GM12864 (cell line): Measurements from ENCODE around the gene VAT1.
"Not testable (repeated sequence)": the region's sequence is repeated elsewhere in the genome, so short reads cannot be mapped to it uniquely, and the experiment has no call there.

Experiments
- DNase-seq: peaks from one replicate; pipeline ENCODE4 v3.0.0-alpha.2; 2011; ENCODE audit warnings: low read depth
- H3K4me3 ChIP-seq: 2 replicates; pipeline ENCODE4 v1.5.1; 2011; ENCODE audit warnings: mild to moderate bottlenecking, low read depth, low read length, control low read depth
- TF ChIP-seq, protein P1 (sequence below): IDR thresholded peaks from 2 replicates; pipeline ENCODE4 v1.5.1; 2011; ENCODE audit warnings: low read depth, mild to moderate bottlenecking, moderate library complexity, low read length, control low read depth, inconsistent platforms; ENCODE audit errors: missing control alignments

Gene VAT1

GRCh38 chr17:42999003-42999525, 23.1 kb downstream of the VAT1 start:
- no peak for DNase-seq
- TF ChIP-seq, protein P1, sequence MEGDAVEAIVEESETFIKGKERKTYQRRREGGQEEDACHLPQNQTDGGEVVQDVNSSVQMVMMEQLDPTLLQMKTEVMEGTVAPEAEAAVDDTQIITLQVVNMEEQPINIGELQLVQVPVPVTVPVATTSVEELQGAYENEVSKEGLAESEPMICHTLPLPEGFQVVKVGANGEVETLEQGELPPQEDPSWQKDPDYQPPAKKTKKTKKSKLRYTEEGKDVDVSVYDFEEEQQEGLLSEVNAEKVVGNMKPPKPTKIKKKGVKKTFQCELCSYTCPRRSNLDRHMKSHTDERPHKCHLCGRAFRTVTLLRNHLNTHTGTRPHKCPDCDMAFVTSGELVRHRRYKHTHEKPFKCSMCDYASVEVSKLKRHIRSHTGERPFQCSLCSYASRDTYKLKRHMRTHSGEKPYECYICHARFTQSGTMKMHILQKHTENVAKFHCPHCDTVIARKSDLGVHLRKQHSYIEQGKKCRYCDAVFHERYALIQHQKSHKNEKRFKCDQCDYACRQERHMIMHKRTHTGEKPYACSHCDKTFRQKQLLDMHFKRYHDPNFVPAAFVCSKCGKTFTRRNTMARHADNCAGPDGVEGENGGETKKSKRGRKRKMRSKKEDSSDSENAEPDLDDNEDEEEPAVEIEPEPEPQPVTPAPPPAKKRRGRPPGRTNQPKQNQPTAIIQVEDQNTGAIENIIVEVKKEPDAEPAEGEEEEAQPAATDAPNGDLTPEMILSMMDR = no peak
- H3K4me3 ChIP-seq = peak overlapping the region; percentile 80

GRCh38 chr17:42997984-42998938, 23.9 kb downstream of the VAT1 start, which contains the start of gene RPL27:
Gene RPL27 (plus strand): TSS chr17:42998419. CDS start chr17:42998751, 332 bp downstream.
- peak within 1 kb of the TSS; percentile 80 for H3K4me3 ChIP-seq
- DNase-seq = peak; percentile 100
- TF ChIP-seq, protein P1 = peak; percentile 80

GRCh38 chr17:42997390-42997983, 24.7 kb downstream of the VAT1 start:
- DNase-seq = no peak
- TF ChIP-seq, protein P1 = no peak
- H3K4me3 ChIP-seq = peak overlapping the region; percentile 35

DNA sequence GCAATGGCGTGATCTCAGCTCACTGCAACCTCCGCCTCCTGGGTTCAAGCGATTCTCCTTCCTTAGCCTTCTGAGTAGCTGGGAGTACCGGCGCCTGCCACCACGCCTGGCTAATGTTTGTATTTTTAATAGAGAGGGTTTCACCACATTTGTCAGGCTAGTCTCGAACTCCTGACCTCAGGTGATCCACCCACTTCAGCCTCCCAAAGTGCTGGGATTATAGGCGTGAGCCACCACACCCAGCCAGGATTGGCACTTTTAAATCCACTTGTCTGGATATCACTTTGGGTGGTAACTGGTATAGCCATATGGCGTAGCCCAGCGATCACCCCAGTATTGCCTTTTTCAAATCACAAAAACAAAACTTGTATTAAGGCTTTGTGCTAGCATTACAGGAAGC, 28.3 kb downstream of the VAT1 start:
- not testable (repeated sequence) for H3K4me3 ChIP-seq, DNase-seq

DNA sequence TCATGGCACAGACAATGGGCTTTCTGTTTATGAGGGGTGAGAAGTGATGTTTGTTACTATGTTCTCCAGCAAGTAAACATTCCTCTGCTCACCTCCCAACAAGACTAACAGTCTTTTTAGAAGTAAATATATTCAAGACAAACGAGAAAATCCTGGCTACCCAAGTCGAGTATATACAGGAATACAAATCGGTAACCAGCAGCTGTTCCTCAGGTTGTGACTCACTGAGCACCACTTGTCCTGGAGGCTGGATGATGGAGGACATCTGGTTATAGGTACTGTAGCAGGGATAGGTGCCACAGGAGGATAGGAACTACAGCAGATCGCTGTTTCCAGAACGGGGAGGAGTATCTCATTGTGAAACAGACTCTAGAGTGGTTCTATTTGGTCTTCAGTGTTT, 29.3 kb downstream of the VAT1 start:
- no peak for DNase-seq
- H3K4me3 ChIP-seq = no peak overlapping the region
- TF ChIP-seq, protein P1 = no peak

DNA sequence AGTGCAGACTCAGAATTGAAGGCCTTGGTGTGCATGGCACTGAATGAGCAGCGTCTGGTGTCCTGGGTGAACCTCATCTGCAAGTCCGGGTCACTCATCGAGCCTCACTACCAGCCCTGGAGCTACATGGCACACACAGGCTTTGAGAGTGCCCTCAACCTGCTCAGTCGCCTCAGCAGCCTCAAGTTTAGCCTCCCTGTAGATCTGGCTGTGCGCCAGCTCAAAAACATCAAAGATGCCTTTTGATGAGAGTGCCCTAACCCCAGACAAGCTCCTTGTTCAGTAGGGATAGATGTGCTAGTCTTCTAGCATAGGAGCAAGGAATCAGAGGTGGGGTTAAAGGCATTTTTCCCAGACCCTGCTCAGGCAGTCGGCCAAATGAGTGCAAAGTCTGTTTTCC, 30.7 kb downstream of the VAT1 start:
- TF ChIP-seq, protein P1 = no peak

More for the DNA sequence above, 30.7 kb downstream of the VAT1 start:
- no peak overlapping the region for H3K4me3 ChIP-seq
- no peak for DNase-seq
